Astrocyte (in vitro differentiated cells and primary cell): Measurements from ENCODE around the gene WSCD2. TPM values are rescaled to one million over a fixed set of nuclear protein-coding genes. Genes with fewer than 3 reads are reported as not detected.

ENCODE experiments used
- DNase-seq: peaks from one replicate; pipeline ENCODE4 v3.0.0-alpha.2; 2010; ENCODE audit warnings: low read depth
- FAIRE-seq: peaks from 2 replicates; lab custom pipeline; 2011; peaks lifted over from hg19 to GRCh38; lab: Jason Lieb, UNC
- H2AFZ ChIP-seq: 2 replicates; pipeline ENCODE4 v1.6.0; 2012; ENCODE audit warnings: low read depth, low read length, inconsistent platforms
- H3K27ac ChIP-seq: 2 replicates; pipeline ENCODE4 v1.5.1; 2011; ENCODE audit warnings: low read depth, low read length, inconsistent platforms
- H3K27me3 ChIP-seq: 2 replicates; pipeline ENCODE4 v1.6.0; 2011; ENCODE audit warnings: low read length, inconsistent platforms; ENCODE audit not compliant: insufficient read depth
- H3K36me3 ChIP-seq: 2 replicates; pipeline ENCODE4 v1.5.1; 2011; ENCODE audit warnings: low read length, inconsistent platforms; ENCODE audit not compliant: insufficient read depth
- H3K4me1 ChIP-seq: 2 replicates; pipeline ENCODE4 v1.5.1; 2011; ENCODE audit warnings: low read length, inconsistent platforms; ENCODE audit not compliant: insufficient read depth
- H3K4me2 ChIP-seq: 2 replicates; pipeline ENCODE4 v1.6.0; 2012; ENCODE audit warnings: low read length, inconsistent platforms
- H3K4me3 ChIP-seq: 2 replicates; pipeline ENCODE4 v1.5.1; 2011; ENCODE audit warnings: low read depth, mild to moderate bottlenecking, low read length, inconsistent platforms; ENCODE audit not compliant: insufficient read depth
- H3K79me2 ChIP-seq: 2 replicates; pipeline ENCODE4 v1.6.0; 2012; ENCODE audit warnings: mild to moderate bottlenecking, low read length, inconsistent platforms; ENCODE audit not compliant: insufficient read depth
- H3K9ac ChIP-seq: 2 replicates; pipeline ENCODE4 v1.6.0; 2012; ENCODE audit warnings: mild to moderate bottlenecking, low read length, inconsistent platforms
- H3K9me3 ChIP-seq: 2 replicates; pipeline ENCODE4 v1.5.1; 2012; ENCODE audit warnings: low read depth, mild to moderate bottlenecking, low read length, inconsistent platforms; ENCODE audit not compliant: insufficient read depth
- H4K20me1 ChIP-seq: 2 replicates; pipeline ENCODE4 v1.6.0; 2012; ENCODE audit warnings: low read length, inconsistent platforms; ENCODE audit not compliant: insufficient read depth
- H3K27ac Mint-ChIP-seq: one replicate; pipeline ENCODE4 v1.8.0; 2021; ENCODE audit warnings: mild to moderate bottlenecking, mixed read lengths; ENCODE audit not compliant: unreplicated experiment
- H3K27me3 Mint-ChIP-seq: one replicate; pipeline ENCODE4 v1.8.0; 2021; ENCODE audit warnings: low read depth, mixed read lengths; ENCODE audit not compliant: unreplicated experiment
- H3K36me3 Mint-ChIP-seq: one replicate; pipeline ENCODE4 v1.8.0; 2021; ENCODE audit warnings: low read depth, mixed read lengths; ENCODE audit not compliant: unreplicated experiment
- H3K4me1 Mint-ChIP-seq: one replicate; pipeline ENCODE4 v1.8.0; 2021; ENCODE audit warnings: low read depth, mixed read lengths; ENCODE audit not compliant: unreplicated experiment
- H3K4me3 Mint-ChIP-seq: one replicate; pipeline ENCODE4 v1.8.0; 2021; ENCODE audit warnings: mild to moderate bottlenecking, moderate library complexity, mixed read lengths; ENCODE audit not compliant: unreplicated experiment
- H3K9me3 Mint-ChIP-seq: one replicate; pipeline ENCODE4 v1.8.0; 2021; ENCODE audit warnings: mild to moderate bottlenecking, mixed read lengths; ENCODE audit not compliant: unreplicated experiment
- EZH2 ChIP-seq: IDR thresholded peaks from 2 replicates; pipeline ENCODE4 v1.6.1; 2012; ENCODE audit warnings: mild to moderate bottlenecking, low read length, inconsistent platforms; ENCODE audit not compliant: insufficient read depth
- total RNA-seq: library from RNA; stranded (reverse); gene quantifications from 2 replicates; pipeline ENCODE4 v1.2.1, GENCODE V29; 2021
- TF ChIP-seq, protein P1 (sequence below): IDR thresholded peaks from 2 replicates; pipeline ENCODE4 v1.5.1; 2011; ENCODE audit warnings: low read depth, mild to moderate bottlenecking, inconsistent platforms, low read length, moderate library complexity; ENCODE audit not compliant: insufficient read depth

WSCD2 gene
- total RNA-seq, 1 donor from 2014 or later, result 0.11 TPM

DNA sequence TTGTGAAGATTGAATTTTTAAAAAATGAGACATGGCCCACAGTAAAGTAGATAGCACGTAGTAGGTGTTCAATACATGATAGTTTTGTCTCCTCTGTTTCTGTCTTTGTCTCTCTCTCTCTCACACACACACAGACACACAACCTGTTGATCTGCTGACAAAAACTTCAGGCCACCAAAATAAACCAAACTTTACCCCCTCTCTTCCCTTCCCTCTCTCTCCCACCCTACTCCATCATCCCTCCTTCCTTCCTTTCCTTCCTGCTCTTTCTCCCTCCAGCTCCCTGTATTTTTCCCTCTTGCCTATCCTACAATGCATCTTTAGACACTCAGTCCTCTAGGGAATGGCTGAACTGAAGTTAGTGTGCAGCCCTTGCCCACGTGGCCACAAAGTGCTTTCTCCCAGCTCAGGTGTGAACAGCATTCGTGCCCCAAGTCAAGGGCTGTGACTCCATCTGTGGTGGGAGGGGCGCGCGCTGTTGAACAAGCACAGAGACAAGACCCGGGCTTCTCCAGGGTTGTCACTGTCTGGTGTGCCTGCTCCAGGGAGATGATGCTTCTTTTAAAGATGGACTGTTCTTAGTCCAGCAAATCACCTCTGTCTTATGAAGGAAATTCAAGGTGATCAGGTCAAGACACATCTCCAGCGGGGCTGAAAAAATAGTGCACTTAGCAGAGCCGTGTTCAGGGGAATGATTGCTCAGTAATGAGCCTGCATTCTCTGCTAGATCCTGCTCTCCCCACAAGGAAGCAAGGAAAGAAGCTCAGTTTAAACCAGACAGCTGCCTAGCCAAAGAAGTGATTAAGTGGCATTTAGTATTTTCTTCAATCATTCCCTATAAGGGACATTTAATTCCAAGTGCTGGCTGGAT lies 75.3 kb downstream of the WSCD2 start:
- Mint-ChIP-seq H3K36me3 (no peaks in the 10 kb centered on the region), H3K27ac (no peak overlapping the region), H3K4me1 (no peaks in the 10 kb centered on the region), H3K4me3 (no peak overlapping the region), H3K9me3 (peaks cover 9% of the 10 kb centered on the region), H3K27me3 (peaks cover 38% of the 10 kb centered on the region)
- Histone ChIP-seq H3K27ac (no peak overlapping the region), H3K9me3 (peaks cover 3% of the 10 kb centered on the region), H3K79me2 (no peaks in the 10 kb centered on the region), H2AFZ (no peak overlapping the region), H4K20me1 (no peaks in the 10 kb centered on the region), H3K4me2 (no peak overlapping the region), H3K9ac (no peak overlapping the region), H3K27me3 (no peaks in the 10 kb centered on the region), H3K4me1 (no peaks in the 10 kb centered on the region), H3K36me3 (no peaks in the 10 kb centered on the region), H3K4me3 (no peak overlapping the region)
- DNase-seq (no peak), FAIRE-seq (no peak)
- no peak for TF ChIP-seq EZH2
- TF ChIP-seq, protein P1, sequence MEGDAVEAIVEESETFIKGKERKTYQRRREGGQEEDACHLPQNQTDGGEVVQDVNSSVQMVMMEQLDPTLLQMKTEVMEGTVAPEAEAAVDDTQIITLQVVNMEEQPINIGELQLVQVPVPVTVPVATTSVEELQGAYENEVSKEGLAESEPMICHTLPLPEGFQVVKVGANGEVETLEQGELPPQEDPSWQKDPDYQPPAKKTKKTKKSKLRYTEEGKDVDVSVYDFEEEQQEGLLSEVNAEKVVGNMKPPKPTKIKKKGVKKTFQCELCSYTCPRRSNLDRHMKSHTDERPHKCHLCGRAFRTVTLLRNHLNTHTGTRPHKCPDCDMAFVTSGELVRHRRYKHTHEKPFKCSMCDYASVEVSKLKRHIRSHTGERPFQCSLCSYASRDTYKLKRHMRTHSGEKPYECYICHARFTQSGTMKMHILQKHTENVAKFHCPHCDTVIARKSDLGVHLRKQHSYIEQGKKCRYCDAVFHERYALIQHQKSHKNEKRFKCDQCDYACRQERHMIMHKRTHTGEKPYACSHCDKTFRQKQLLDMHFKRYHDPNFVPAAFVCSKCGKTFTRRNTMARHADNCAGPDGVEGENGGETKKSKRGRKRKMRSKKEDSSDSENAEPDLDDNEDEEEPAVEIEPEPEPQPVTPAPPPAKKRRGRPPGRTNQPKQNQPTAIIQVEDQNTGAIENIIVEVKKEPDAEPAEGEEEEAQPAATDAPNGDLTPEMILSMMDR, result no peak

DNA sequence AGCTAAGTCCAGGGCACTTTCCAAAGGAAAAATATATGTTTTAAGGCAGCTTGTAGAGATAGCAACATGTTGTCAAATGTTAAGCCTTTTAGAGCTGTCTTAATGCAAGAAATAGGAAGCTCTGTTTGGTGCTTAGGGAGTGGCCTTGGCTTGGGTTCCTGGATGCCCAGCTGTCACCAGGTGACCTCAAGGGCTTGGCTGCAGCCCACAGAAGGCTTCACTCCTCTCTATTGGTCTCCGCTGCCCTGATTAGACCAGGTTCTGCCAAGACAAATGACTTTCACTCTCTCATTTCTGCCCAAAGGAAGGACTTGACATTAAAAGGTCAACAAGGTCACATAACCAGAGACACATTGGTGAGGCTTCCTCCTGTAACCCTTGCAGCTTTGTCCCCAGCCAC lies 76.8 kb downstream of the WSCD2 start:
- Mint-ChIP-seq H3K4me1 (no peaks in the 10 kb centered on the region), H3K9me3 (peaks cover 12% of the 10 kb centered on the region), H3K36me3 (no peaks in the 10 kb centered on the region), H3K4me3 (no peak overlapping the region), H3K27ac (no peak overlapping the region), H3K27me3 (peaks cover 45% of the 10 kb centered on the region)
- FAIRE-seq, result no peak
- Histone ChIP-seq H2AFZ (no peak overlapping the region), H3K4me1 (no peaks in the 10 kb centered on the region), H3K27me3 (no peaks in the 10 kb centered on the region), H3K9me3 (peaks cover 3% of the 10 kb centered on the region), H3K9ac (no peak overlapping the region), H3K27ac (no peak overlapping the region), H3K4me2 (no peak overlapping the region), H3K79me2 (no peaks in the 10 kb centered on the region), H3K4me3 (no peak overlapping the region), H3K36me3 (no peaks in the 10 kb centered on the region), H4K20me1 (no peaks in the 10 kb centered on the region)
- no peak for DNase-seq
- no peak for TF ChIP-seq EZH2
- TF ChIP-seq, protein P1, result no peak
